H9 (cell line): ENCODE data around the gene COLEC12. TPM values are rescaled to one million over a fixed set of nuclear protein-coding genes. Genes with fewer than 3 reads are reported as not detected.

Source experiments
- DNase-seq: peaks from one replicate; pipeline ENCODE4 v3.0.0-alpha.2; 2017
- H2AFZ ChIP-seq: one replicate; pipeline ENCODE4 v1.6.1; 2013; ENCODE audit warnings: mild to moderate bottlenecking, low read length, control low read depth, moderate library complexity
- H2AK5ac ChIP-seq: 2 replicates; pipeline ENCODE4 v1.6.1; 2013; ENCODE audit warnings: low read length, control low read depth, mixed read lengths; ENCODE audit not compliant: insufficient read length
- H2BK120ac ChIP-seq: one replicate; pipeline ENCODE4 v1.6.1; 2013; ENCODE audit warnings: low read depth, mild to moderate bottlenecking, low read length, control low read depth, inconsistent platforms; ENCODE audit not compliant: poor library complexity, severe bottlenecking
- H2BK12ac ChIP-seq: 2 replicates; pipeline ENCODE4 v1.6.1; 2013; ENCODE audit warnings: low read length, control low read depth, mixed read lengths, low read depth; ENCODE audit not compliant: insufficient read length
- H2BK15ac ChIP-seq: 2 replicates; pipeline ENCODE4 v1.6.1; 2013; ENCODE audit warnings: low read depth, low read length, control low read depth
- H2BK20ac ChIP-seq: one replicate; pipeline ENCODE4 v1.6.1; 2013; ENCODE audit warnings: low read depth, mild to moderate bottlenecking, low read length, control low read depth, inconsistent platforms; ENCODE audit not compliant: poor library complexity, severe bottlenecking
- H2BK5ac ChIP-seq: 2 replicates; pipeline ENCODE4 v1.6.1; 2013; ENCODE audit warnings: low read length, control low read depth, mixed read lengths; ENCODE audit not compliant: insufficient read length
- H3K14ac ChIP-seq: 2 replicates; pipeline ENCODE4 v1.6.1; 2013; ENCODE audit warnings: low read length, control low read depth; ENCODE audit not compliant: insufficient read depth
- H3K18ac ChIP-seq: 2 replicates; pipeline ENCODE4 v1.6.1; 2013; ENCODE audit warnings: low read depth, mild to moderate bottlenecking, mixed read lengths, low read length, control low read depth; ENCODE audit not compliant: insufficient read length
- H3K23ac ChIP-seq: 2 replicates; pipeline ENCODE4 v1.6.1; 2013; ENCODE audit warnings: low read length, control low read depth, mixed read lengths, low read depth; ENCODE audit not compliant: insufficient read length
- H3K23me2 ChIP-seq: 2 replicates; pipeline ENCODE4 v1.6.1; 2013; ENCODE audit warnings: low read depth, mild to moderate bottlenecking, mixed read lengths, low read length, control low read depth; ENCODE audit not compliant: insufficient read length, poor library complexity, severe bottlenecking
- H3K27ac ChIP-seq: 2 replicates; pipeline ENCODE4 v1.5.1; 2013; ENCODE audit warnings: low read length, control low read depth, mixed read lengths, low read depth; ENCODE audit not compliant: insufficient read length
- H3K27me3 ChIP-seq: 2 replicates; pipeline ENCODE4 v1.6.1; 2013; ENCODE audit warnings: low read length, control low read depth, inconsistent platforms; ENCODE audit not compliant: insufficient read depth
- H3K4ac ChIP-seq: 2 replicates; pipeline ENCODE4 v1.6.1; 2013; ENCODE audit warnings: low read depth, mild to moderate bottlenecking, control low read depth, inconsistent platforms, low read length, moderate library complexity
- H3K4me1 ChIP-seq: 2 replicates; pipeline ENCODE4 v1.6.1; 2013; ENCODE audit warnings: low read length, control low read depth, inconsistent platforms; ENCODE audit not compliant: insufficient read depth
- H3K4me2 ChIP-seq: 2 replicates; pipeline ENCODE4 v1.6.1; 2013; ENCODE audit warnings: low read length, control low read depth, mixed read lengths; ENCODE audit not compliant: insufficient read length, insufficient read depth
- H3K56ac ChIP-seq: 2 replicates; pipeline ENCODE4 v1.6.1; 2013; ENCODE audit warnings: low read depth, mild to moderate bottlenecking, mixed read lengths, low read length, control low read depth; ENCODE audit not compliant: insufficient read length
- H3K79me1 ChIP-seq: 2 replicates; pipeline ENCODE4 v1.6.1; 2013; ENCODE audit warnings: low read depth, mild to moderate bottlenecking, moderate library complexity, low read length, control low read depth, inconsistent platforms; ENCODE audit not compliant: insufficient read depth, poor library complexity, severe bottlenecking
- H3K79me2 ChIP-seq: 2 replicates; pipeline ENCODE4 v1.6.1; 2013; ENCODE audit warnings: low read length, control low read depth, inconsistent platforms; ENCODE audit not compliant: insufficient read depth
- H3K9ac ChIP-seq: 2 replicates; pipeline ENCODE4 v1.6.1; 2013; ENCODE audit warnings: low read length, control low read depth, mixed read lengths; ENCODE audit not compliant: insufficient read length; ENCODE audit errors: extremely low read depth
- H3K9me3 ChIP-seq: one replicate; pipeline ENCODE4 v1.6.1; 2013; ENCODE audit warnings: low read depth, low read length, inconsistent platforms; ENCODE audit not compliant: control insufficient read depth
- H3T11ph ChIP-seq: one replicate; pipeline ENCODE4 v1.6.1; 2013; ENCODE audit warnings: mild to moderate bottlenecking, low read length, control low read depth, inconsistent platforms
- H4K20me1 ChIP-seq: one replicate; pipeline ENCODE4 v1.6.1; 2013; ENCODE audit not compliant: control insufficient read depth, insufficient read length, insufficient read depth
- H4K5ac ChIP-seq: 2 replicates; pipeline ENCODE4 v1.6.1; 2013; ENCODE audit warnings: low read depth, mild to moderate bottlenecking, mixed read lengths, low read length, control low read depth; ENCODE audit not compliant: insufficient read length
- H4K8ac ChIP-seq: replicated peaks from 2 replicates; pipeline ENCODE4 v1.6.1; 2013; ENCODE audit warnings: low read length, control low read depth, mixed read lengths, low read depth; ENCODE audit not compliant: insufficient read length
- H4K91ac ChIP-seq: 2 replicates; pipeline ENCODE4 v1.6.1; 2013; ENCODE audit warnings: low read depth, mild to moderate bottlenecking, moderate library complexity, mixed read lengths, low read length, control low read depth; ENCODE audit not compliant: insufficient read length
- H3K27ac Mint-ChIP-seq, 3 experiments: 2 replicates in 2 of 3; 3 replicates in 1 of 3; pipeline ENCODE4 v1.8.0; 2020 to 2021; ENCODE audit warnings: mixed read lengths in 3 of 3, mild to moderate bottlenecking in 1 of 3, moderate library complexity in 1 of 3
- H3K27me3 Mint-ChIP-seq: 2 replicates; pipeline ENCODE4 v1.8.0; 2021; ENCODE audit warnings: low read depth, mild to moderate bottlenecking, moderate library complexity, mixed read lengths
- H3K36me3 Mint-ChIP-seq, 3 experiments: 2 replicates in 2 of 3; 3 replicates in 1 of 3; pipeline ENCODE4 v1.8.0; 2020 to 2021; ENCODE audit warnings: low read depth in 3 of 3, mixed read lengths in 3 of 3; ENCODE audit not compliant: insufficient read depth in 1 of 3
- H3K4me1 Mint-ChIP-seq, 2 experiments: 2 replicates each; pipeline ENCODE4 v1.8.0; 2020; ENCODE audit warnings: mixed read lengths in 2 of 2
- H3K4me3 Mint-ChIP-seq, 2 experiments: 2 replicates in 1 of 2; 3 replicates in 1 of 2; pipeline ENCODE4 v1.8.0; 2020 to 2021; ENCODE audit warnings: mild to moderate bottlenecking in 2 of 2, mixed read lengths in 2 of 2, moderate library complexity in 1 of 2
- H3K9me3 Mint-ChIP-seq, 2 experiments: 2 replicates in 1 of 2; 3 replicates in 1 of 2; pipeline ENCODE4 v1.8.0; 2020; ENCODE audit warnings: mild to moderate bottlenecking in 2 of 2, mixed read lengths in 2 of 2, moderate library complexity in 1 of 2
- CTCF ChIP-seq: fragments of 200-600 bp; sonication (generic); conservative IDR thresholded peaks from 3 replicates; pipeline ENCODE4 v1.8.0; 2021; ENCODE audit warnings: antibody characterized with exemption, mild to moderate bottlenecking
- WGBS: extraction: QIAGEN DNeasy Blood & Tissue Kit; methylation state at CpG from one replicate; pipeline ENCODE4 v1.1.7; 2013; ENCODE audit warnings: missing lambda C conversion rate, low lambda C conversion rate, mixed read lengths; ENCODE audit not compliant: insufficient read length; ENCODE audit errors: extremely low coverage; 5-methylcytosine and 5-hydroxymethylcytosine counted together
- total RNA-seq: library from RNA; stranded (reverse); gene quantifications from 2 replicates; pipeline ENCODE4 v1.2.1, GENCODE V29; 2021

COLEC12 gene
- total RNA-seq, 1 experiment from 2014 or later, result 0.70 TPM

- no peak overlapping the region for H2BK120ac ChIP-seq
- no peak overlapping the region for H3K9ac ChIP-seq
- no peak for TF ChIP-seq CTCF
- H3K23me2 ChIP-seq, result no peaks in the 10 kb centered on the region
- no peaks in the 10 kb centered on the region for H3K79me1 ChIP-seq
- no peak overlapping the region for H3K4me3 Mint-ChIP-seq
- H2BK15ac ChIP-seq, result no peak overlapping the region
- H3K4me2 ChIP-seq, result no peak overlapping the region
- no peak overlapping the region for H4K8ac ChIP-seq
- no peak for DNase-seq
- no peak overlapping the region for H3T11ph ChIP-seq
- H4K20me1 ChIP-seq, result no peaks in the 10 kb centered on the region
- peaks cover 16 to 17% of the 10 kb centered on the region in 2 experiments for H3K4me1 Mint-ChIP-seq
- H2BK12ac ChIP-seq, result no peak overlapping the region
- H3K18ac ChIP-seq, result no peak overlapping the region
- no peak overlapping the region for H4K5ac ChIP-seq
- H3K9me3 ChIP-seq, result no peaks in the 10 kb centered on the region
- peaks cover 5% of the 10 kb centered on the region; the same call in 1 of the 2 replicates for H3K4me1 ChIP-seq
- no peaks in the 10 kb centered on the region for H3K27me3 ChIP-seq
- no peak overlapping the region for H3K14ac ChIP-seq
- no peaks in the 10 kb centered on the region for H3K79me2 ChIP-seq
- H3K23ac ChIP-seq, result no peak overlapping the region
- H2BK20ac ChIP-seq, result no peak overlapping the region
- H3K27ac ChIP-seq, result no peak overlapping the region
- WGBS, result no CpG with 5 or more reads among the region's 2 CpGs
- no peak overlapping the region for H3K4ac ChIP-seq
- peaks cover 7% of the 10 kb centered on the region; the same call in 1 of the 2 replicates for H3K27me3 Mint-ChIP-seq
- no peak overlapping the region for H2AK5ac ChIP-seq
- no peak overlapping the region for H4K91ac ChIP-seq
- no peak overlapping the region for H2BK5ac ChIP-seq
- H3K27ac Mint-ChIP-seq, result no peak overlapping the region
- H2AFZ ChIP-seq, result no peak overlapping the region
- H3K56ac ChIP-seq, result no peak overlapping the region
- H3K36me3 Mint-ChIP-seq, result no peaks in the 10 kb centered on the region
- H3K9me3 Mint-ChIP-seq, result no peaks in the 10 kb centered on the region
These were observed 139.8 kb downstream of the COLEC12 start for GRCh38 chr18:360676-361075.
